ENCODE data around the gene DNM3.

The DNM3 gene

GRCh38 chr1:171904778-171905450 is 63.6 kb downstream of the DNM3 start:
- TF ChIP-seq CTCF (IDR thresholded peaks at IDR 0.05; ENCODE audit: low read depth, low read length): no peak
- no peak for DNase-seq (ENCODE audit: extremely low read depth, low read depth)

GRCh38 chr1:171909711-171910110 is 68.4 kb downstream of the DNM3 start:
- no peak for DNase-seq (ENCODE audit: extremely low read depth, low read depth)
- no peak for TF ChIP-seq CTCF (IDR thresholded peaks at IDR 0.05; ENCODE audit: low read depth, low read length)

GRCh38 chr1:171910786-171911185 is 69.5 kb downstream of the DNM3 start:
- no peak for DNase-seq (ENCODE audit: extremely low read depth, low read depth)
- no peak for TF ChIP-seq CTCF (IDR thresholded peaks at IDR 0.05; ENCODE audit: low read depth, low read length)

- no peak for TF ChIP-seq CTCF (IDR thresholded peaks at IDR 0.05; ENCODE audit: low read depth, low read length)
- DNase-seq (ENCODE audit: extremely low read depth, low read depth): no peak
These were observed 70.2 kb downstream of the DNM3 start for GRCh38 chr1:171911506-171911905.

- no peak for DNase-seq (ENCODE audit: extremely low read depth, low read depth)
These were observed 71.3 kb downstream of the DNM3 start for GRCh38 chr1:171912509-171913175.

GRCh38 chr1:171913385-171913784 is 72.1 kb downstream of the DNM3 start:
- no peak for TF ChIP-seq CTCF (IDR thresholded peaks at IDR 0.05; ENCODE audit: low read depth, low read length)
- DNase-seq (ENCODE audit: extremely low read depth, low read depth): no peak

More at GRCh38 chr1:171912509-171913175, 71.3 kb downstream of the DNM3 start:
- TF ChIP-seq CTCF (IDR thresholded peaks at IDR 0.05; ENCODE audit: low read depth, low read length): no peak

GRCh38 chr1:171916315-171916771 is 75.0 kb downstream of the DNM3 start:
- DNase-seq (ENCODE audit: extremely low read depth, low read depth): no peak
- no peak for TF ChIP-seq CTCF (IDR thresholded peaks at IDR 0.05; ENCODE audit: low read depth, low read length)

All from AG09319 (cell line).